NCI-H1092 (cell line): ENCODE data around the gene ZFYVE28.

Experiments
- DNase-seq: peaks from one replicate; lab custom pipeline; 2025; lab: John Stamatoyannopoulos, UW

The ZFYVE28 gene

GRCh38 chr4:2352171-2352570 is 66.3 kb downstream of the ZFYVE28 start:
- DNase-seq = no peak

- DNase-seq = no peak
These were observed 67.5 kb downstream of the ZFYVE28 start for GRCh38 chr4:2350982-2351381.

- no peak for DNase-seq
These were observed 69.7 kb downstream of the ZFYVE28 start for GRCh38 chr4:2348786-2349185.

GRCh38 chr4:2347190-2347589 is 71.3 kb downstream of the ZFYVE28 start:
- no peak for DNase-seq

GRCh38 chr4:2343476-2343875 is 75.0 kb downstream of the ZFYVE28 start:
- DNase-seq = no peak

GRCh38 chr4:2341911-2342652 is 76.4 kb downstream of the ZFYVE28 start:
- DNase-seq = no peak

- DNase-seq = no peak
These were observed 77.1 kb downstream of the ZFYVE28 start for GRCh38 chr4:2341261-2341841.

- DNase-seq = no peak
These were observed 78.0 kb downstream of the ZFYVE28 start for GRCh38 chr4:2340272-2341061.

GRCh38 chr4:2339458-2340271 is 78.8 kb downstream of the ZFYVE28 start:
- DNase-seq = no peak

- DNase-seq = no peak
These were observed 79.5 kb downstream of the ZFYVE28 start for GRCh38 chr4:2338754-2339457.

GRCh38 chr4:2337896-2338295 is 80.5 kb downstream of the ZFYVE28 start:
- no peak for DNase-seq

- DNase-seq = no peak
These were observed 81.2 kb downstream of the ZFYVE28 start for GRCh38 chr4:2337131-2337723.

GRCh38 chr4:2336659-2337058 is 81.8 kb downstream of the ZFYVE28 start:
- DNase-seq = no peak

GRCh38 chr4:2335729-2336101 is 82.7 kb downstream of the ZFYVE28 start:
- DNase-seq = no peak

GRCh38 chr4:2334826-2335728 is 83.4 kb downstream of the ZFYVE28 start:
- no peak for DNase-seq

GRCh38 chr4:2333916-2334644 is 84.4 kb downstream of the ZFYVE28 start:
- DNase-seq = no peak

- DNase-seq = no peak
These were observed 85.0 kb downstream of the ZFYVE28 start for GRCh38 chr4:2333356-2333841.

- DNase-seq = no peak
These were observed 85.5 kb downstream of the ZFYVE28 start for GRCh38 chr4:2332976-2333319.

- no peak for DNase-seq
These were observed 86.1 kb downstream of the ZFYVE28 start for GRCh38 chr4:2332201-2332975.
